ENCODE measurements around the gene ATF7. TPM values are rescaled to one million over a fixed set of nuclear protein-coding genes. Genes with fewer than 3 reads are reported as not detected.

Gene ATF7
- total RNA-seq, 2 experiments from 2014 or later = 19.3 to 20.7 TPM

GRCh38 chr12:53593707-53594106 is 32.5 kb downstream of the ATF7 start:
- Mint-ChIP-seq H3K4me1 (ENCODE audit: low read depth) (peaks cover 22% of the 10 kb centered on the region), H3K27me3 (no peaks in the 10 kb centered on the region), H3K4me3 (no peak overlapping the region), H3K27ac (no peak overlapping the region), H3K36me3 (no peaks in the 10 kb centered on the region), H3K9me3 (no peaks in the 10 kb centered on the region)
- ChIA-PET CTCF (interaction anchor here (0.9 kb wide), 1 partner anchor 50 kb away, joined by 4 read pairs; no protein-coding TSS in a partner anchor), POLR2A (no interaction called here)
- DNase-seq = no peak
- intact Hi-C loops (cut with micrococcal nuclease) = no loop called here

- intact Hi-C loops (cut with micrococcal nuclease) = no loop called here
- DNase-seq = no peak
- Mint-ChIP-seq H3K4me3 (no peak overlapping the region), H3K36me3 (no peaks in the 10 kb centered on the region), H3K27me3 (no peaks in the 10 kb centered on the region), H3K9me3 (no peaks in the 10 kb centered on the region), H3K27ac (no peak overlapping the region), H3K4me1 (ENCODE audit: low read depth) (peaks cover 28% of the 10 kb centered on the region)
- POLR2A ChIA-PET = no interaction called here
- CTCF ChIA-PET = interaction anchor here (0.9 to 2.2 kb wide), 3 partner anchors 49 to 150 kb away, joined by 3 to 9 read pairs (median 4); no protein-coding TSS in a partner anchor
Observed at GRCh38 chr12:53593031-53593430, 33.2 kb downstream of the ATF7 start.

- no peak overlapping the region for H3K4me3 Mint-ChIP-seq
- intact Hi-C loops (cut with micrococcal nuclease) = no loop called here
- no peaks in the 10 kb centered on the region for H3K27me3 Mint-ChIP-seq
- ChIA-PET CTCF (interaction anchor here (0.7 to 2.2 kb wide), 3 partner anchors 20 to 151 kb away, joined by 3 to 9 read pairs (median 3); no protein-coding TSS in a partner anchor), POLR2A (no interaction called here)
- no peaks in the 10 kb centered on the region for H3K9me3 Mint-ChIP-seq
- H3K4me1 Mint-ChIP-seq (ENCODE audit: low read depth) = peaks cover 29% of the 10 kb centered on the region
- no peak for DNase-seq
- no peak overlapping the region for H3K27ac Mint-ChIP-seq
- no peaks in the 10 kb centered on the region for H3K36me3 Mint-ChIP-seq
Observed at GRCh38 chr12:53592426-53592825, 33.8 kb downstream of the ATF7 start.

- intact Hi-C loops (cut with micrococcal nuclease) = no loop called here
- H3K9me3 Mint-ChIP-seq = no peaks in the 10 kb centered on the region
- ChIA-PET POLR2A (no interaction called here), CTCF (interaction anchor here (0.7 to 2.2 kb wide), 3 partner anchors 21 to 152 kb away, joined by 3 to 9 read pairs (median 3); no protein-coding TSS in a partner anchor)
- H3K4me1 Mint-ChIP-seq (ENCODE audit: low read depth) = peaks cover 31% of the 10 kb centered on the region
- H3K4me3 Mint-ChIP-seq = no peak overlapping the region
- no peak overlapping the region for H3K27ac Mint-ChIP-seq
- DNase-seq = no peak
- H3K27me3 Mint-ChIP-seq = no peaks in the 10 kb centered on the region
- H3K36me3 Mint-ChIP-seq = no peaks in the 10 kb centered on the region
Observed at GRCh38 chr12:53591301-53592206, 34.6 kb downstream of the ATF7 start.

GRCh38 chr12:53590652-53591051 is 35.5 kb downstream of the ATF7 start:
- ChIA-PET POLR2A (no interaction called here), CTCF (interaction anchor here (2.1 to 2.6 kb wide), 2 partner anchors 47 to 86 kb away, joined by 5 to 13 read pairs; partner anchors contain the start of gene ATP5MC2)
- no peaks in the 10 kb centered on the region for H3K27me3 Mint-ChIP-seq
- no peaks in the 10 kb centered on the region for H3K9me3 Mint-ChIP-seq
- H3K36me3 Mint-ChIP-seq = no peaks in the 10 kb centered on the region
- H3K4me1 Mint-ChIP-seq (ENCODE audit: low read depth) = peaks cover 34% of the 10 kb centered on the region
- no peak overlapping the region for H3K27ac Mint-ChIP-seq
- H3K4me3 Mint-ChIP-seq = no peak overlapping the region
- intact Hi-C loops (cut with micrococcal nuclease) = no loop called here
- no peak for DNase-seq

- no peaks in the 10 kb centered on the region for H3K9me3 Mint-ChIP-seq
- intact Hi-C loops (cut with micrococcal nuclease) = no loop called here
- POLR2A ChIA-PET = no interaction called here
- H3K27ac Mint-ChIP-seq = no peak overlapping the region
- H3K4me1 Mint-ChIP-seq (ENCODE audit: low read depth) = peaks cover 34% of the 10 kb centered on the region
- no peaks in the 10 kb centered on the region for H3K36me3 Mint-ChIP-seq
- CTCF ChIA-PET = interaction anchor here (2.1 to 2.6 kb wide), 2 partner anchors 47 to 86 kb away, joined by 5 to 13 read pairs; partner anchors contain the start of gene ATP5MC2
- no peaks in the 10 kb centered on the region for H3K27me3 Mint-ChIP-seq
- DNase-seq = no peak
- H3K4me3 Mint-ChIP-seq = no peak overlapping the region
Observed at GRCh38 chr12:53589915-53590314, 36.3 kb downstream of the ATF7 start.

- H3K27ac Mint-ChIP-seq = no peak overlapping the region
- H3K9me3 Mint-ChIP-seq = no peaks in the 10 kb centered on the region
- intact Hi-C loops (cut with micrococcal nuclease) = no loop called here
- H3K4me3 Mint-ChIP-seq = no peak overlapping the region
- CTCF ChIA-PET = interaction anchor here (0.7 to 2.6 kb wide), 3 partner anchors 46 to 154 kb away, joined by 3 to 13 read pairs (median 5); partner anchors contain the start of gene ATP5MC2
- peaks cover 34% of the 10 kb centered on the region for H3K4me1 Mint-ChIP-seq (ENCODE audit: low read depth)
- no peaks in the 10 kb centered on the region for H3K36me3 Mint-ChIP-seq
- DNase-seq = no peak
- POLR2A ChIA-PET = no interaction called here
- H3K27me3 Mint-ChIP-seq = no peaks in the 10 kb centered on the region
Observed at GRCh38 chr12:53589423-53589822, 36.8 kb downstream of the ATF7 start.

- H3K4me3 Mint-ChIP-seq = no peak overlapping the region
- H3K27ac Mint-ChIP-seq = no peak overlapping the region
- H3K4me1 Mint-ChIP-seq (ENCODE audit: low read depth) = peaks cover 34% of the 10 kb centered on the region
- no peaks in the 10 kb centered on the region for H3K36me3 Mint-ChIP-seq
- no peak for DNase-seq
- no peaks in the 10 kb centered on the region for H3K27me3 Mint-ChIP-seq
- ChIA-PET CTCF (interaction anchor here (2.6 kb wide), 1 partner anchor 45 kb away, joined by 13 read pairs; no protein-coding TSS in a partner anchor), POLR2A (no interaction called here)
- intact Hi-C loops (cut with micrococcal nuclease) = no loop called here
- H3K9me3 Mint-ChIP-seq = no peaks in the 10 kb centered on the region
Observed at GRCh38 chr12:53588123-53588522, 38.1 kb downstream of the ATF7 start.

GRCh38 chr12:53586745-53587144 is 39.4 kb downstream of the ATF7 start:
- intact Hi-C loops (cut with micrococcal nuclease) = no loop called here
- Mint-ChIP-seq H3K36me3 (no peaks in the 10 kb centered on the region), H3K27ac (no peak overlapping the region), H3K27me3 (no peaks in the 10 kb centered on the region), H3K4me3 (no peak overlapping the region), H3K9me3 (no peaks in the 10 kb centered on the region), H3K4me1 (ENCODE audit: low read depth) (peaks cover 30% of the 10 kb centered on the region)
- no peak for DNase-seq
- ChIA-PET CTCF (interaction anchor here (1.4 kb wide), 1 partner anchor 44 kb away, joined by 4 read pairs; no protein-coding TSS in a partner anchor), POLR2A (interaction anchor here (1.0 kb wide), 1 partner anchor 8 kb away, joined by 3 read pairs; no protein-coding TSS in a partner anchor)

GRCh38 chr12:53585448-53586125 is 40.6 kb downstream of the ATF7 start:
- ChIA-PET CTCF (interaction anchor here (1.4 kb wide), 1 partner anchor 43 kb away, joined by 4 read pairs; no protein-coding TSS in a partner anchor), POLR2A (no interaction called here)
- no peak for DNase-seq
- intact Hi-C loops (cut with micrococcal nuclease) = no loop called here
- peaks cover 29% of the 10 kb centered on the region for H3K4me1 Mint-ChIP-seq (ENCODE audit: low read depth)
- no peak overlapping the region for H3K4me3 Mint-ChIP-seq
- no peak overlapping the region for H3K27ac Mint-ChIP-seq
- H3K9me3 Mint-ChIP-seq = no peaks in the 10 kb centered on the region
- H3K36me3 Mint-ChIP-seq = no peaks in the 10 kb centered on the region
- H3K27me3 Mint-ChIP-seq = no peaks in the 10 kb centered on the region

GRCh38 chr12:53579545-53579955 is 46.6 kb downstream of the ATF7 start:
- Mint-ChIP-seq H3K4me3 (no peak overlapping the region), H3K27me3 (no peaks in the 10 kb centered on the region), H3K4me1 (ENCODE audit: low read depth) (peaks cover 25% of the 10 kb centered on the region), H3K27ac (no peak overlapping the region), H3K9me3 (no peaks in the 10 kb centered on the region), H3K36me3 (peaks cover 6% of the 10 kb centered on the region)
- intact Hi-C loops (cut with micrococcal nuclease) = loop anchor here (5.0 kb wide), 1 partner anchor 37 kb away; no protein-coding TSS in a partner anchor
- CTCF ChIA-PET = interaction anchor here (1.9 kb wide), 1 partner anchor 36 kb away, joined by 4 read pairs; no protein-coding TSS in a partner anchor
- DNase-seq = no peak
- POLR2A ChIA-PET = no interaction called here

GRCh38 chr12:53578783-53579182 is 47.4 kb downstream of the ATF7 start:
- H3K27me3 Mint-ChIP-seq = no peaks in the 10 kb centered on the region
- H3K27ac Mint-ChIP-seq = no peak overlapping the region
- ChIA-PET CTCF (interaction anchor here (0.8 to 1.9 kb wide), 3 partner anchors 35 to 97 kb away, joined by 3 to 4 read pairs (median 4); partner anchors contain the start of gene ATP5MC2), POLR2A (interaction anchor here (0.6 to 1.3 kb wide), 3 partner anchors 8 to 83 kb away, joined by 3 read pairs; no protein-coding TSS in a partner anchor)
- no peaks in the 10 kb centered on the region for H3K9me3 Mint-ChIP-seq
- peaks cover 9% of the 10 kb centered on the region for H3K36me3 Mint-ChIP-seq
- DNase-seq = no peak
- intact Hi-C loops (cut with micrococcal nuclease) = loop anchor here (1.0 to 5.0 kb wide), 2 partner anchors 17 to 36 kb away; no protein-coding TSS in a partner anchor
- H3K4me1 Mint-ChIP-seq (ENCODE audit: low read depth) = peaks cover 30% of the 10 kb centered on the region
- H3K4me3 Mint-ChIP-seq = no peak overlapping the region

All from activated CD4-positive, alpha-beta memory T cell treated with anti-CD3 and anti-CD28 coated beads for 36 hours (primary cell).